Esophagus (tissue), 2 donors: ENCODE data around the gene AGAP2. TPM values are rescaled to one million over a fixed set of nuclear protein-coding genes. Genes with fewer than 3 reads are reported as not detected.
A peak's percentile ranks its signal among the peaks of the same experiment; 100 is the strongest.
"Not testable (repeated sequence)": the region's sequence is repeated elsewhere in the genome, so short reads cannot be mapped to it uniquely, and the experiment has no call there.

Experiments
- H3K27ac ChIP-seq, 2 donors: one replicate each; pipeline ENCODE4 v1.5.1; 2013; ENCODE audit warnings: low read depth in 2 of 2, mild to moderate bottlenecking in 2 of 2, inconsistent platforms in 1 of 2, low read length in 1 of 2, moderate library complexity in 1 of 2
- H3K27me3 ChIP-seq, 2 donors: one replicate each; pipeline ENCODE4 v1.6.1; 2013; ENCODE audit warnings: low read length in 2 of 2, control low read depth in 1 of 2, mild to moderate bottlenecking in 1 of 2; ENCODE audit not compliant: insufficient read depth in 2 of 2, control insufficient read depth in 1 of 2
- H3K36me3 ChIP-seq, 2 donors: one replicate each; pipeline ENCODE4 v1.6.1; 2013; ENCODE audit warnings: low read length in 1 of 2; ENCODE audit not compliant: control insufficient read depth in 2 of 2, insufficient read depth in 2 of 2
- H3K4me1 ChIP-seq, 2 donors: one replicate each; pipeline ENCODE4 v1.6.1; 2013; ENCODE audit warnings: low read length in 1 of 2; ENCODE audit not compliant: control insufficient read depth in 2 of 2, insufficient read depth in 2 of 2
- H3K4me3 ChIP-seq, 2 donors: one replicate each; pipeline ENCODE4 v1.5.1; 2013; ENCODE audit warnings: low read length in 2 of 2, mild to moderate bottlenecking in 2 of 2, low read depth in 1 of 2, moderate library complexity in 1 of 2
- H3K9me3 ChIP-seq, 2 donors: one replicate each; pipeline ENCODE4 v1.6.1; 2013; ENCODE audit warnings: mild to moderate bottlenecking in 2 of 2, low read depth in 1 of 2, low read length in 1 of 2, moderate library complexity in 1 of 2; ENCODE audit not compliant: control insufficient read depth in 2 of 2, insufficient read depth in 1 of 2
- WGBS, 2 donors: extraction: QIAGEN DNeasy Blood & Tissue Kit; methylation state at CpG; one replicate each; pipeline ENCODE4 v1.1.7; 2013; 5-methylcytosine and 5-hydroxymethylcytosine counted together
- polyA plus RNA-seq, 2 donors: library from polyadenylated mRNA; stranded (reverse); fragments of 200-250 nt; gene quantifications; one replicate each; pipeline ENCODE4 v1.2.3, GENCODE V29; 2013
- donor health status: healthy with polysubstance abuse.
- donor health status: Bipolar disorder and iron deficiency.

Gene AGAP2
- polyA plus RNA-seq, 2 donors: 0.61 to 0.94 TPM

GRCh38 chr12:57725851-57726150, 12.7 kb downstream of the AGAP2 start:
- peak overlapping the region in 1 of 2 donors; percentile 72 for H3K27ac ChIP-seq
- H3K27me3 ChIP-seq: no peaks in the 10 kb centered on the region
- no peaks in the 10 kb centered on the region for H3K9me3 ChIP-seq
- H3K4me1 ChIP-seq: peaks cover 8 to 11% of the 10 kb centered on the region in 2 donors
- peak overlapping the region in 1 of 2 donors; percentile 84 for H3K4me3 ChIP-seq
- peaks cover 0 to 9% of the 10 kb centered on the region in 2 donors for H3K36me3 ChIP-seq
- WGBS, 2 donors: 25 to 30% methylated on average over 10 of the region's 10 CpGs

GRCh38 chr12:57724936-57725740, 13.4 kb downstream of the AGAP2 start:
- peaks cover 5 to 15% of the 10 kb centered on the region in 2 donors for H3K36me3 ChIP-seq
- no peaks in the 10 kb centered on the region for H3K27me3 ChIP-seq
- H3K4me3 ChIP-seq: no peak overlapping the region
- no peak overlapping the region for H3K27ac ChIP-seq
- H3K9me3 ChIP-seq: no peaks in the 10 kb centered on the region
- 39 to 50% methylated on average over 8 to 11 of the region's 11 CpGs for WGBS, 2 donors
- peaks cover 8 to 11% of the 10 kb centered on the region in 2 donors for H3K4me1 ChIP-seq

- H3K36me3 ChIP-seq: peaks cover 7 to 21% of the 10 kb centered on the region in 2 donors
- H3K9me3 ChIP-seq: no peaks in the 10 kb centered on the region
- no peak overlapping the region for H3K4me3 ChIP-seq
- H3K27ac ChIP-seq: no peak overlapping the region
- 83 to 86% methylated on average over 12 of the region's 12 CpGs for WGBS, 2 donors
- H3K27me3 ChIP-seq: no peaks in the 10 kb centered on the region
- H3K4me1 ChIP-seq: peaks cover 8 to 11% of the 10 kb centered on the region in 2 donors
Observed at GRCh38 chr12:57724003-57724935, 14.3 kb downstream of the AGAP2 start.

- Histone ChIP-seq H3K36me3 (peaks cover 8 to 25% of the 10 kb centered on the region in 2 donors), H3K4me1 (peaks cover 8 to 11% of the 10 kb centered on the region in 2 donors)
- WGBS, 2 donors: 66 to 83% methylated on average over 2 of the region's 2 CpGs
Observed at GRCh38 chr12:57723630-57723962, 14.9 kb downstream of the AGAP2 start.

GRCh38 chr12:57722716-57723629, 15.6 kb downstream of the AGAP2 start:
- H3K4me3 ChIP-seq: no peak overlapping the region
- H3K9me3 ChIP-seq: no peaks in the 10 kb centered on the region
- H3K27ac ChIP-seq: no peak overlapping the region
- 55 to 61% methylated on average over 11 of the region's 11 CpGs for WGBS, 2 donors
- peaks cover 8 to 11% of the 10 kb centered on the region in 2 donors for H3K4me1 ChIP-seq
- no peaks in the 10 kb centered on the region for H3K27me3 ChIP-seq
- peaks cover 12 to 29% of the 10 kb centered on the region in 2 donors for H3K36me3 ChIP-seq

More at GRCh38 chr12:57723630-57723962, 14.9 kb downstream of the AGAP2 start:
- Histone ChIP-seq H3K27ac (no peak overlapping the region), H3K4me3 (no peak overlapping the region), H3K27me3 (no peaks in the 10 kb centered on the region), H3K9me3 (no peaks in the 10 kb centered on the region)

GRCh38 chr12:57721846-57722608, 16.5 kb downstream of the AGAP2 start:
- 94 to 95% methylated on average over 16 of the region's 16 CpGs for WGBS, 2 donors

GRCh38 chr12:57720606-57721595, 17.6 kb downstream of the AGAP2 start:
- 84 to 87% methylated on average over 11 of the region's 11 CpGs for WGBS, 2 donors
- peaks cover 0 to 3% of the 10 kb centered on the region in 2 donors for H3K4me1 ChIP-seq

More at GRCh38 chr12:57721846-57722608, 16.5 kb downstream of the AGAP2 start:
- not testable (repeated sequence) for H3K4me1 ChIP-seq, H3K27ac ChIP-seq, H3K4me3 ChIP-seq, H3K9me3 ChIP-seq, H3K27me3 ChIP-seq
- H3K36me3 ChIP-seq: peaks cover 12 to 32% of the 10 kb centered on the region in 2 donors

More at GRCh38 chr12:57720606-57721595, 17.6 kb downstream of the AGAP2 start:
- no peaks in the 10 kb centered on the region for H3K9me3 ChIP-seq
- H3K36me3 ChIP-seq: peaks cover 12 to 41% of the 10 kb centered on the region in 2 donors
- H3K27me3 ChIP-seq: no peaks in the 10 kb centered on the region
- H3K4me3 ChIP-seq: no peak overlapping the region
- no peak overlapping the region for H3K27ac ChIP-seq
